ENCODE data around the gene GPD2. TPM values are rescaled to one million over a fixed set of nuclear protein-coding genes. Genes with fewer than 3 reads are reported as not detected.
A peak's percentile ranks its signal among the peaks of the same experiment; 100 is the strongest.

Gene GPD2
- total and polyA plus RNA-seq, 7 donors = 6.3 to 86.6 (median 24.0) TPM

GRCh38 chr2:156427074-156427473 lies 9.1 kb upstream of the GPD2 start:
- Histone ChIP-seq H3K27me3 (ENCODE audit: insufficient read depth in 3 of 3, low read length in 2 of 3) (no peaks in the 10 kb centered on the region), H3K27ac (no peak overlapping the region), H3K36me3 (ENCODE audit: insufficient read depth in 1 of 2, low read depth in 1 of 2) (no peaks in the 10 kb centered on the region), H3K4me1 (peaks cover 27% of the 10 kb centered on the region), H3K9me3 (no peaks in the 10 kb centered on the region), H3K4me3 (no peak overlapping the region)
- DNase-seq (no peak), ATAC-seq (no peak)
- intact Hi-C loops (cut with DNase I) = no loop called here
- TF ChIP-seq CTCF (IDR thresholded peaks at IDR 0.05) = no peak
- WGBS, 3 donors = 94 to 97% (median 97%) methylated on average over 1 of the region's 1 CpG

GRCh38 chr2:156429211-156429610 lies 7.0 kb upstream of the GPD2 start:
- Histone ChIP-seq H3K27ac (peak overlapping the region; percentile 100), H3K27me3 (ENCODE audit: insufficient read depth in 3 of 3, low read length in 2 of 3) (no peaks in the 10 kb centered on the region), H3K4me3 (no peak overlapping the region), H3K4me1 (peaks cover 31% of the 10 kb centered on the region), H3K36me3 (ENCODE audit: insufficient read depth in 1 of 2, low read depth in 1 of 2) (no peaks in the 10 kb centered on the region), H3K9me3 (no peaks in the 10 kb centered on the region)
- no peak for ATAC-seq
- DNase-seq = no peak
- TF ChIP-seq CTCF (IDR thresholded peaks at IDR 0.05) = no peak
- intact Hi-C loops (cut with DNase I) = no loop called here

GRCh38 chr2:156430236-156430979 lies 5.8 kb upstream of the GPD2 start:
- no peaks in the 10 kb centered on the region for H3K27me3 ChIP-seq (ENCODE audit: insufficient read depth in 3 of 3, low read length in 2 of 3)
- H3K9me3 ChIP-seq = no peaks in the 10 kb centered on the region
- peak overlapping the region; percentile 27 for H3K4me3 ChIP-seq
- ATAC-seq = peak in 3 of 4 donors; percentile 29 to 40 (median 29)
- TF ChIP-seq CTCF (IDR thresholded peaks at IDR 0.05) = no peak
- no peaks in the 10 kb centered on the region for H3K36me3 ChIP-seq (ENCODE audit: insufficient read depth in 1 of 2, low read depth in 1 of 2)
- 57 to 87% (median 79%) methylated on average over 2 of the region's 2 CpGs for WGBS, 3 donors
- no peak for DNase-seq
- H3K4me1 ChIP-seq = peaks cover 42% of the 10 kb centered on the region
- H3K27ac ChIP-seq = peak overlapping the region; percentile 100
- intact Hi-C loops (cut with DNase I) = no loop called here

GRCh38 chr2:156430980-156431358 lies 5.2 kb upstream of the GPD2 start:
- TF ChIP-seq CTCF (IDR thresholded peaks at IDR 0.05) = no peak
- H3K9me3 ChIP-seq = no peaks in the 10 kb centered on the region
- no peaks in the 10 kb centered on the region for H3K36me3 ChIP-seq (ENCODE audit: insufficient read depth in 1 of 2, low read depth in 1 of 2)
- peaks cover 42% of the 10 kb centered on the region for H3K4me1 ChIP-seq
- ATAC-seq = peak in 3 of 4 donors; percentile 43 to 55 (median 46)
- DNase-seq = no peak
- intact Hi-C loops (cut with DNase I) = no loop called here
- peak overlapping the region; percentile 100 for H3K27ac ChIP-seq
- no peaks in the 10 kb centered on the region for H3K27me3 ChIP-seq (ENCODE audit: insufficient read depth in 3 of 3, low read length in 2 of 3)
- peak overlapping the region; percentile 27 for H3K4me3 ChIP-seq
- WGBS, 3 donors = 52 to 92% (median 63%) methylated on average over 1 of the region's 1 CpG
